Left kidney (tissue), 2 donors: ENCODE results near the gene C17orf113. TPM values are rescaled to one million over a fixed set of nuclear protein-coding genes. Genes with fewer than 3 reads are reported as not detected.
"Not testable (repeated sequence)": the region's sequence is repeated elsewhere in the genome, so short reads cannot be mapped to it uniquely, and the experiment has no call there.

Experiments
- DNase-seq: peaks from one replicate; pipeline ENCODE4 v3.0.0-alpha.2; 2013
- polyA plus RNA-seq: library from polyadenylated mRNA; unstranded; fragments of 120-200 nt; gene quantifications from one replicate; pipeline ENCODE4 v1.2.1, GENCODE V29; 2013; ENCODE audit not compliant: insufficient read length

The C17orf113 gene
- polyA plus RNA-seq, 1 donor, result 4.7 TPM

- no peak for DNase-seq
These were observed 7.6 kb downstream of the C17orf113 start for GRCh38 chr17:42042598-42043319.

DNA sequence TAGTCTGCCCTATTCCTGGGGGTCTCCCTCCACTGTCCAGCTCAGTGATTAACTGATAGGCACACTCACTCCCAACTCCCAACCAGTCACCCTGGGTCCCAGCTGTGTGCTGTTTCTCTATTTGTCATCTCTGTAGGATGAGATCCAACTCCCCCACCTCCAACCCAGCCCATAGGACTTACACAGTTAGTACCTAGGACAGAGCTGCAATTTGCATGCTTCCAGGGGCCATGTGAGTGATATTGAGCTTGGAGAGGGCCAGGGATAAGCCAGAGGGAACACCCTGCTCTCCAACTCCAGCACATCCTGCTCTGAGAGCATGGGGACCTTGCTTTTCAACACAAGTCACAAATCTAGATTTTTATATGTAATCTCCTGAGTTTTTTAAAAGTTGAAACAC is 8.8 kb downstream of the C17orf113 start:
- DNase-seq, result no peak

GRCh38 chr17:42040818-42041217 is 9.6 kb downstream of the C17orf113 start:
- DNase-seq, result no peak

GRCh38 chr17:42039794-42040763 is 10.3 kb downstream of the C17orf113 start:
- no peak for DNase-seq

GRCh38 chr17:42038221-42038973 is 12.0 kb downstream of the C17orf113 start:
- no peak for DNase-seq

- no peak for DNase-seq
These were observed 16.3 kb downstream of the C17orf113 start for GRCh38 chr17:42034059-42034458.

DNA sequence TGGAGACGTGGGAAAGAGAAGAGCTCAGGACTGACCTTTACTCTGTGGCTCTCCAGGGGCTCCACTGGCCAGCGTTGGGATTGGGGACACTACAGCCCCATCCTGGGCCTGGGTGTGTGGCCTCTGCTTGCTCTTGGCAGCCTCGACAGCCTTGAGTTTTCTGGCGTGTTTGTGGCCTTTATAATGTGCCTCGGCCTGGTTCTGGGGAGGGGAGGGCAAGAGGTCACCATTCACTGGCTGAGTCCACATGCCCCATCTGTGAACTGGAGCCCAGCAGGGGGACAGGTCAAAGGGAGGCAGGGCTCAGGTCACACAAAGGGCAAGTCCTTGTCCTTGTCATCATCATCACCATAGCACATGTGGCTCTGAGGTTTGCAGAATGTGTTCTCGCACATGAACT is 18.8 kb downstream of the C17orf113 start:
- no peak for DNase-seq

GRCh38 chr17:42028791-42029127 is 21.6 kb downstream of the C17orf113 start:
- no peak for DNase-seq

DNA sequence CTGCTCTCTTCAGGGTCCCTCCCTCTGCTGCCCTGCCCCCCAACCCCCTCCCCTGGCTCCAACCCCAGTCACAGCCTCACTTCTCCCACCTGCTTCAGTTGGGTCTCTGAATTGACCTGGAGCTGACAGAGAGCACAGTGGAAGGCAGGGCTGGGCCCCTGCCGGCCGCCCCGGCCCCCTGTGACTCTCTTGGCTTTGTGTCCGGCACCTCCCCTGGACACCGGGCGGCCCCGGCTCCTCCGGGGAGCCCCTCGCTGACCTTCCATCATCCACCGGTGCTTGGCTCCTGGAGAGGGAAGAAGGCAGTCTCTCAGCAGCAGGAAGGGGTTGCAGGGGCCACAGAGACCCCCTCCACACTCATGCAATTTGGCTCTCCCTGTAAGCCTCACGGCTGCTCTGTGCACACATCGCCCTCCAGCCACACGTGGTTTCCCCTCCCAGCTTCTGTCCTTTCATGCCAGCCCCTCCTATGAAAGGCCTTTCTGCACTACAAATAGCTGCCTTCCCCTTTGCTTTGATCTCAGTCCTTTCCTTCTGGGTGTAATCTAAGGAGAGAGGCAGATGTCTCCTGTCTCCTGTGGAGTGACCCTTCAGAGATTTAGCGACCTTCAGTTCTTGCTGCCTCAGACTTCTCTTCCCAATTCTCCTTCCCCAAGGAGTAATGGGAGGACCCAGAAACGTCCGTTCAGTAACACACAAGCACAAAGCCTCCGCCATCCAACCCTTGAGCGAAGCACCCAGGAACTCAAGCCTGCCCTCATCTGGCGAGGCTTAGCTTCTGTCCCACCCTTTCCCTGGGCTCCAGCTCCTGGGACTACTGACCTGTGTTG is 22.2 kb downstream of the C17orf113 start:
- DNase-seq, result no peak

DNA sequence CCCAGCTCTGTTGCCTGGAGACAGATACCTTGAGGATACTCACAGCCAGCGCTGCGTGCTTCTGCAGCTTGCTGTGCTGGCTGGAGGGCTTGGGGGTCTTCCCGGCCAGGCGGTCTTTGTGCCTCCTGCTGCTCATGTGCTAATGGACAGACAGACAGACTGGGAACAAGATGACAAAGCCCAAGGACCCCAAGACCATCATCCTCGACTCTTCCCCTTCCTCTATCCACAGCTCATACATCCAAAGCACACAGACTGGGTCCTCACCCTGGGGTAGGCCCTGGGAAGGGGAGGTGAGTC is 22.9 kb downstream of the C17orf113 start:
- DNase-seq, result no peak

DNA sequence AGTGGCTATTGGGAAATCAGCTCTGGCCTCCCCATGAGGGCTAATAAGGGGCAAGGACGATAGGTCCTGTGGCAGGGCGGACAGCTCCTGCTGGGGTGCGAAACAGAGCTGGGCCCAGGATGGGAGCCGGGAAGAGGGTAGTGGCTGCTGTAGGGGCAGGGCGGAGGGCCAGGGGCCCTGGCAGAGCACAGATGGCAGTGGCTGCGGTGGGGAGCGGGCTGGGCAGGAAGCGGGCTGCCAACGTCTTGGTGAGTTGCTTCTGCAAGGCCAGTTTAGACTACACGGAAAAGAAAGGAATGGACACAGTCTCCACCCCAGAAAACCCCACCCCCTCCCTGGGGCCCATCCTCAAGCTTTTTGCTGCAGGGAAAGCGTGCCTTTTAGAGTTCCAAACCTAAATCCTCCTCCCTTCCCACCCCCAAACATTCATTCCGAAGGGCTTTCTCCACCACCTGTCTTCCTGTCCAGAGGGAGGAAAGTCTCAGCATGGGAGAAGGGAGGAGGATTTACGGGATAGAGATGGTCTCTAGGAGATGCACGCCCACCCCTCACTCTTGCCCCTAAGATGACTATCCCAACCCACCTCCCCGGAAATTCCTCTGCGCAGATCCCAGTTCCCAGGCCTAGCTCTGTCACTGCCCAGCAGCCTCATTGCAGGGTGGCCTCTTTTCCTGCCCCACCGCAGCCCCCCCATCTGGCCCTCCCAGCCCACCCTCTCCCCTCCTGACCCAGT is 23.4 kb downstream of the C17orf113 start:
- DNase-seq, result no peak

DNA sequence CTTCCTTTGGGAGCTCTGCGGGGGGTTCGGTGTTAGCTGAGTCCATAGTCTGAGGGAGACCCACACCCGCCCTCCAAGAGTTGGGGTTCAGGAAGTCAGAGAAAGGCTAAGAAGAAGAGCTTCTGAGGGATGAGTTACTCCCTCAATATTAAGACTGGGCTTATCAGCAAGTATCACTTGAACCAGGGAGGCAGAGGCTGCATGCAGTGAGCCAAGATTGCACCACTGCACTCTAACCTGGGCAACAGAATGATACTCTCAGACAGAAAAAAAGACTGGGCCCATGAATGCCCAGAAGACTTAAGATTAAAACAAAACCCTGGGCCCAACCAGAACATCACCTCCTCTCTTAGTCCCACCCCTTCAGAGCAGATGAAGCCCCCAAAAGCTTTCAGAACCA is 24.5 kb downstream of the C17orf113 start:
- DNase-seq, result no peak

GRCh38 chr17:42025191-42025579 is 25.2 kb downstream of the C17orf113 start:
- DNase-seq, result no peak

DNA sequence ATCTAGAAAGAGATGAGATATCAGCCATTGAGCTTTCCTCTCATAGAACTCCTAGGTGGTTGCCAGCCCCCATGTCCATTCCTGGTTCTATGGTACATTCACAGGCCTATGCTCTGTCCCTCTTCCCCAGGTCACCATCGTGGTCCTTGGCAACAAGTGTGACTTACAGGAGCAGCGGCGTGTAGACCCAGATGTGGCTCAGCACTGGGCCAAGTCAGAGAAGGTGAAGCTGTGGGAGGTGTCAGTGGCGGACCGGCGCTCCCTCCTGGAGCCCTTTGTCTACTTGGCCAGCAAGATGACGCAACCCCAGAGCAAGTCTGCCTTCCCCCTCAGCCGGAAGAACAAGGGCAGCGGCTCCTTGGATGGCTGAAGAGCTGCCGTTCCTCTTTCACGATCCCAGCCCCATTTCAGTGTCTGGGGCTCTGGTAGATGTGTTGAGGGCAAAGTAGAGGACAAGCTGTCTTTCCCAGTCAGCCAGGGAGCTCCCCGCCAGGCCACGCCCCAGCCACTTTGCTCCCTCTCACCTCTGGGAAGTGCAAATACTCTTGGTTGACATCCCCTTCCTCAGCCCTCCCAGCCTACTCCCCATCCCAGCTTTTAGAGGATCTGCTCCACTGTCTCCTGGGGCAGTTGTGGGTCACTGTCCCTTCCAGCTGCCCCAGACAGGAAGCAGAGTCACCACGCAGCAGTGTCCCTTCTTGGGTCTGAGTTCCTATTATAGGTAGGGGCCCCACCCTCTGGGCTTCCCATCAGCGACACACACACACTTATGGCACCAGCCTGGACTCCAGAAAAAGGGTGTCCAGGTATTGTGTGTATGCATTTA is 26.7 kb downstream of the C17orf113 start:
- no peak for DNase-seq

- DNase-seq, result not testable (repeated sequence)
These were observed 29.6 kb downstream of the C17orf113 start for GRCh38 chr17:42020845-42021244.

DNA sequence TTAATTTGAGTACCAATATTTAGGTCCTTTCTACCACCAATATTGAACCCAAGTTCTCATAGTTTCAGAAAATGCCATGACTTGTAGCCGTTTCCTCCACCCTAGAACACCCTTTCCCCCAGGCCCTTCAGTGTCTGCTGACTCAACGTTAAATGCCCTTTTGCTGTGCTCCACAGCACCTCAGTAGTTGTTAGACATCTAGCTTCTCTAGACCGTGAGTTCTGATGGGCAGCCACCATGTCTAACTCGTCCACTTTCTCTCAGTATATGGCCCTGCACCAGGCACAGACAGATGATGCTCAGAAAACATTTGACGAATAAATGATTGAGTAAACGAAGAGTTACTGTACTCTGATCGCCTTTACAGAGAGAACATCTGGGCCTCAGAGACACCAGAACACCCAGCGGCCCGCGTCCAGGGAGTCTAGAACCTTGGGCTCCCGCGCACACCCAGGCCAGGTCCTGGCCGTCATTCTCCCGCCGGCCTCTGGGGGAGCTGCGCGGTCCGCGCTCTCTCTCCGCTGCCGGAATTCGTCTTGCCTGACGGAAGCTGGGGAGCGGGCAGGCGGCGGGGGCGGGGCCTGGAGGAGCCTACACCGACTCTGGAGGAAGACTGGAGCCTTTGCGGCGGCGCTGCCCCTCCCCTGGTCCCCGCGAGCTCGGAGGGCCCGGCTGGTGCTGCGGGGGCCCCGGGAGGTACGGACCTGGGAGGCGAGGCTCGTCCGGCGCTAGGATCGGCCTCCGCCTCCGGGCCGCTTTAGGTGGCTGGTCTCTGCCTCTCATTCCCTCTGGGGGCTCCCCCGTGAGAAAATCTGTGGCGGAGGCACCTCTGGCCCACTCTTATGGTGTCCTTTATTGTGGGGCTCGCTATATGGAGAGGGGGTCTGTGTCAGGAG is 30.6 kb downstream of the C17orf113 start, which contains the start of gene NKIRAS2:
Gene NKIRAS2, plus strand, starts transcription at position 582 of the 896 bp plus-strand sequence. CDS start 1,488 bp downstream, outside the sequence.
- DNase-seq, result peak; percentile 87

GRCh38 chr17:42018988-42019387 is 31.4 kb downstream of the C17orf113 start:
- DNase-seq, result no peak

DNA sequence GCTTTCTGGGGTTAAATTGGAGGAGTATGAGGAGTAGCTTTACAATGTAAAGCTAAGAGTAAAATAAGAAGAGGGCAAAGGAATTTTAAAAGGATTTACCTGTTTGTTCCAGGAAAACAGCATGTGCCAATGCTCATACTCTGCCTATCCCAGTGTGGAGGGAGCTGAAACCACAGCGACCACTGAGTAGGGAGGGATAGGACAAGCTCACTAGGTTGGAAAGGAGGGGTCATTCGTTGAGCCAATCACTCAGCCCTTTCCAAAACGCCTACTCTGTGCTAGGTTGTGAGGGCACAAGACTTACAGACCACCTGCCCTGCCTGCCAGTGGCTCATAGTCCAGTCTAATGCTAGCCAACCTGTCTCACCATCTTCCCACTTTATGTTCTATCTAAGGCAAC is 32.1 kb downstream of the C17orf113 start:
- DNase-seq, result no peak

GRCh38 chr17:42017866-42018200 is 32.6 kb downstream of the C17orf113 start:
- DNase-seq, result no peak
